K562 (cell line): ENCODE results near the gene RSBN1L. TPM values are rescaled to one million over a fixed set of nuclear protein-coding genes. Genes with fewer than 3 reads are reported as not detected.

Experiments
- ARID1B ChIP-seq: fragments of 450-650 bp; IDR thresholded peaks from 2 replicates; pipeline ENCODE4 v1.6.1; 2016; ENCODE audit warnings: antibody characterized with exemption, mild to moderate bottlenecking, inconsistent platforms
- ATF2 ChIP-seq: sonication (generic); formaldehyde crosslinking; IDR thresholded peaks from 2 replicates; pipeline ENCODE4 v1.8.1; 2022; ENCODE audit warnings: missing genetic modification reagents
- CBX5 ChIP-seq: IDR thresholded peaks from 2 replicates; pipeline ENCODE4 v1.6.1; 2014; ENCODE audit warnings: low read depth, borderline replicate concordance
- CLOCK ChIP-seq: fragments of 250-450 bp; sonication (Bioruptor Pico); IDR thresholded peaks from 2 replicates; pipeline ENCODE4 v1.4.0; 2020; ENCODE audit warnings: mild to moderate bottlenecking, moderate library complexity, borderline replicate concordance
- CREB3L1 ChIP-seq: fragments of 450-650 bp; IDR thresholded peaks from 2 replicates; pipeline ENCODE4 v1.6.1; 2014; ENCODE audit warnings: low read depth, mild to moderate bottlenecking, moderate library complexity, borderline replicate concordance
- GTF2B ChIP-seq: IDR thresholded peaks from 2 replicates; pipeline ENCODE4 v1.6.1; 2011; ENCODE audit not compliant: insufficient read length; ENCODE audit errors: extremely low read depth
- GTF2F1 ChIP-seq: IDR thresholded peaks from 2 replicates; pipeline ENCODE4 v1.6.1; 2011; ENCODE audit warnings: low read depth, low read length, improper control_type of control experiment
- NFE2 ChIP-seq: IDR thresholded peaks from 2 replicates; pipeline ENCODE4 v1.6.1; 2014; ENCODE audit warnings: antibody characterized with exemption, low read depth
- PHB ChIP-seq: fragments of 250-450 bp; sonication (Bioruptor Pico); IDR thresholded peaks from 2 replicates; pipeline ENCODE4 v1.5.0; 2021
- PTBP1 ChIP-seq: fragments of 200-400 bp; formaldehyde crosslinking; IDR thresholded peaks from 2 replicates; pipeline ENCODE4 v1.6.1; 2017; ENCODE audit warnings: low read depth, low read length
- SMARCE1 ChIP-seq: fragments of 450-650 bp; IDR thresholded peaks from 2 replicates; pipeline ENCODE4 v1.7.1; 2016; ENCODE audit warnings: mild to moderate bottlenecking
- SNRNP70 ChIP-seq: fragments of 200-400 bp; formaldehyde crosslinking; optimal IDR thresholded peaks from 2 replicates; pipeline ENCODE3; 2017; ENCODE audit warnings: low read depth, low read length
- SPI1 ChIP-seq: IDR thresholded peaks from 2 replicates; pipeline ENCODE4 v1.6.1; 2011; ENCODE audit warnings: low read depth, low read length, control low read depth, borderline replicate concordance
- TRIM24 ChIP-seq, 2 experiments: fragments of 450-650 bp; IDR thresholded peaks; 2 replicates each; pipeline ENCODE4 v1.6.1; 2016
- ZBTB5 ChIP-seq: fragments of 450-650 bp; IDR thresholded peaks from 2 replicates; pipeline ENCODE4 v1.6.1; 2017; ENCODE audit warnings: antibody characterized with exemption
- ZNF121 ChIP-seq: sonication (generic); formaldehyde crosslinking; conservative IDR thresholded peaks from 2 replicates; pipeline ENCODE4 v1.8.0; 2022; ENCODE audit warnings: missing genetic modification reagents
- ZNF3 ChIP-seq: fragments of 250-450 bp; sonication (Bioruptor Pico); IDR thresholded peaks from 2 replicates; pipeline ENCODE4 v1.5.0; 2021; ENCODE audit warnings: mild to moderate bottlenecking, moderate library complexity
- ZNF311 ChIP-seq: fragments of 250-450 bp; sonication (Bioruptor Pico); IDR thresholded peaks from 2 replicates; pipeline ENCODE4 v1.4.0; 2020; ENCODE audit warnings: mild to moderate bottlenecking, moderate library complexity
- ZNF507 ChIP-seq: conservative IDR thresholded peaks from 2 replicates; pipeline ENCODE4 v1.6.1; 2017; ENCODE audit warnings: missing genetic modification characterization, missing compliant biosample characterization
- ZNF699 ChIP-seq: fragments of 250-450 bp; sonication (Bioruptor Pico); IDR thresholded peaks from 2 replicates; pipeline ENCODE4 v1.8.0; 2021; ENCODE audit warnings: mild to moderate bottlenecking, moderate library complexity; ENCODE audit not compliant: insufficient replicate concordance
- ZSCAN29 ChIP-seq: fragments of 450-650 bp; IDR thresholded peaks from 2 replicates; pipeline ENCODE4 v1.6.1; 2017
- polyA plus RNA-seq, 8 experiments: library from polyadenylated mRNA; depleted of rRNA in 4 of 8; stranded (reverse) in 5 of 8; unstranded in 3 of 8; fragments of >200 nt; fragmentation: Nextera tagmentation in 2 of 8; fragmentation: Illumina TruSeq in 1 of 8; extraction: Ambion mirVana in 2 of 8; extraction: Trizol in 1 of 8; gene quantifications; 2 replicates each; pipeline versions ENCODE4 v1.2.1 to v1.2.3, GENCODE V29; 2011 to 2014; ENCODE audit warnings: inconsistent platforms in 1 of 8, missing spikeins in 1 of 8
- total RNA-seq, 7 experiments: library from RNA; depleted of rRNA in 6 of 7; stranded (reverse); fragments of >200 nt in 6 of 7; fragmentation: Illumina TruSeq in 2 of 7; extraction: Trizol in 2 of 7; gene quantifications; 2 replicates each; pipeline versions ENCODE4 v1.2.1 to v1.2.3, GENCODE V29; 2011 to 2021; ENCODE audit warnings: low replicate concordance in 1 of 7

The RSBN1L gene
- total and polyA plus RNA-seq, 9 of the 15 experiments (the other 6 are each of a cell fraction or from before 2014, with no cell fraction given), result 6.2 to 35.2 (median 20.1) TPM

- TF ChIP-seq ZBTB5, result no peak
- TF ChIP-seq PTBP1, result no peak
- TF ChIP-seq ARID1B, result no peak
- no peak for TF ChIP-seq ZNF311 (CRISPR knock-in tag)
- no peak for TF ChIP-seq ZNF699
- no peak for TF ChIP-seq NFE2
- TF ChIP-seq CLOCK (CRISPR knock-in tag), result no peak
- TF ChIP-seq ZSCAN29, result peak; percentile 77
- TF ChIP-seq SMARCE1, result peak; percentile 9; the same call in 1 of the 2 replicates
- no peak for TF ChIP-seq ATF2 (CRISPR knock-in tag)
- TF ChIP-seq CBX5, result 0 out of 2 replicates have a peak, but pooled peaks have one; percentile 1
- TF ChIP-seq TRIM24 (IDR thresholded peaks at IDR 0.05), result 0 out of 4 replicates have a peak, but pooled peaks of 1 of the 2 experiments have one; percentile 10
- no peak for TF ChIP-seq ZNF121 (CRISPR knock-in tag)
- TF ChIP-seq SNRNP70, result no peak
- TF ChIP-seq CREB3L1, result no peak
- no peak for TF ChIP-seq GTF2B
- no peak for TF ChIP-seq PHB
- TF ChIP-seq ZNF507, result no peak
- no peak for TF ChIP-seq GTF2F1
- no peak for TF ChIP-seq SPI1
- TF ChIP-seq ZNF3, result no peak
Measured at GRCh38 chr7:77696643-77697534, 630 bp downstream of the RSBN1L start (continued).
